CD4-positive, alpha-beta T cell treated with Interleukin-15 for 1 hour (primary cell): ENCODE measurements around the gene TLE4.

Experiments
- DNase-seq: peaks from one replicate; pipeline ENCODE4 v3.0.0-alpha.2; 2020

The TLE4 gene

DNA sequence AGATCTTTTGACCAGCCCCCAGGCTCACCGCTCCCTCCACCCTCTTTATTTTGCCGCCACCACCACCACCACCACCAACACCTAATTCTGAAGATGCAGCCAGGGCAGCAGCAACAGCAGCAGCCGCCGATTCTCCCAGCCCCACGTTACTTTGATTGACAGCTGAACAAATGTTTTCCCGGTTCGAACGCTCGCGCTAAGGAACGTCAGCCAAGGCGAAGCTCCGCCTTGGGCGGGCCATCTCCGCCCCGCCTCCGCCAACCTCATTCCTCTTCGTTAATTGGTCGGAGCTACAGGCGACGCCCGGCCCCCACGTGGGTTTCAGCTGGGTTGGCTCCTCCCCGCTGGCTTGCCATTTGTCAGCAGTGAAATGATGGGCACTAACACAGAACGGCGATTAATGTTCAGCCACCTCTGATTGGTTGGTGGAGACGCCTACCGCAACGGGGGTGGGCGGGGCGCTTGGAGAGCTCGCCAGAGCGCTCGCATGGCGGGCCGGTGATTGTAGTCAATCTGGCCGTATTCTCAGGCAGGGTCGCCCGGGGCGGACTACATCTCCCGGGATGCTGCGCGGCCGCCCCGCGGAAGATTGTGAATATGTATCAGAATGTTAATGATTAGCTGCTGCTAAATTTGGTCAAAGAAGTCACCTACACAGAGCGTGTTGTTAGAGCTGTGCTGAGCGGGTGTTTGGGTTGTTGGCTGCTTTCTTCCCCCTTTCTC lies at the start of gene TLE4:
TSS of gene TLE4 (plus strand) at position 657 of the 723 bp plus-strand sequence. CDS start 826 bp downstream, outside the sequence.
- peak; percentile 100 for DNase-seq

DNA sequence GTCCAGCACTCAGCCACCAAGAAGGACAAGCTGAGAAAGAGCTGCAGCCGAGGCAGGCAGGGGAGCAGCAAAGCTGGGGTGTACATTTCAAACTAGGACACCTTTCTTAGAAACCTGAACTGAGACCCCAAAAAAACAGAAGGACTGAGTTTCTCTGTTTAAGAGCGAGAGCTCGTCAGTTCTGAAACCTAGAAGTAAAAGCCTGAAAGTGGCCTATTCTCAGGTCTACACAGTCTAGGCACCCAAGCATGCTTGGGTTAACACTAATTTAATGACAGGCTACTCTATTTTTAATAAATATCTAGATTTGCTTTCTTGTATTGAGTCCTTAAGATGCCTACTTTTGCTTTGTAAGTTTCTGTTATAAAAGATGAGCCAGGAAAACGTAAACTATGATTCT lies 49.0 kb upstream of the TLE4 start:
- no peak for DNase-seq

- no peak for DNase-seq
Observed at GRCh38 chr9:79524266-79524665, 47.5 kb upstream of the TLE4 start.

- DNase-seq: no peak
Observed at GRCh38 chr9:79526149-79526672, 45.6 kb upstream of the TLE4 start.

- no peak for DNase-seq
Observed at GRCh38 chr9:79535534-79535933, 36.2 kb upstream of the TLE4 start.

- no peak for DNase-seq
Observed at GRCh38 chr9:79537838-79538237, 33.9 kb upstream of the TLE4 start.

DNA sequence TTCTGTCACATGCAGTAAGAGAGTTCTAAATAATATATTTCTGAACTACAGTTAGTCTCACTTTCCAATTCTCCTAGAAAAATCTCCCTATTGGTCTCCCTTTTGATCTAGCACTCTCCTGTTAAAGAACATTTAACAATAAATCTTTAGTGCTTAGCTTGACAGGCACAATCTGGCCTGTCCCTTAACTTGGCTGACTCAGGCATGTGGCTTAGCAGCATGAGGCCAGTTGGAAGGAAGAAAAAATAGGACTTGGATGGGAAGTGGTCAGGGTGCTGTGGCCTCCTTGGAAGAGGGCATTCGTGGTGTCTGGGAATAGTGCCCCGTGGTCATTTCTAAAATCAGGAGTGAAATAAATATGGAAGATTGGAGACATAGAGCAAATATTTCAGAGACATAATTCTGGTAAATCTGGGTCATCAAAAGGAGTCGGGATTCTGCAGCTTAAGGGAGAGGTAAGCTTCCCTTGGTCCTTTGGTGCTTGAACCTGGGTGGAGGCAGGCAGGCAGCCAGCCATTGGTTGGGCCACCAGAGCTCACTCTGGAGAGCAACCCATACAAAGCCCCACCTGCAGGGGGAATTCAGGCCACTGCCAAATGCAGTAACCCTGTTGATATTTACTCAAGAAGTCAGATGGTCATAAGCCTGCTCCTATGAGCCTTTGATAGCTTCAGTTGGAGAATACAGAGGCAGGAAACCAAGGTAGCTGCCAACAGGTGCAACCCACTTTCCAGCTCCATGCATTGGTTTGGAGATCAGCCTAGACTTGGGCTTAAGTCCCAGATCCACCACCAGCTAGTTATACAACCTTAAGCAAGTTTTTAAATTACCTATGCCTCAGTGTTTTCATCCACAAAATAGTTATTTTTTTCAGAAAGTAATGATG lies 28.8 kb upstream of the TLE4 start:
- no peak for DNase-seq

- peak; percentile 16 for DNase-seq
Observed at GRCh38 chr9:79544375-79544774, 27.4 kb upstream of the TLE4 start.

DNA sequence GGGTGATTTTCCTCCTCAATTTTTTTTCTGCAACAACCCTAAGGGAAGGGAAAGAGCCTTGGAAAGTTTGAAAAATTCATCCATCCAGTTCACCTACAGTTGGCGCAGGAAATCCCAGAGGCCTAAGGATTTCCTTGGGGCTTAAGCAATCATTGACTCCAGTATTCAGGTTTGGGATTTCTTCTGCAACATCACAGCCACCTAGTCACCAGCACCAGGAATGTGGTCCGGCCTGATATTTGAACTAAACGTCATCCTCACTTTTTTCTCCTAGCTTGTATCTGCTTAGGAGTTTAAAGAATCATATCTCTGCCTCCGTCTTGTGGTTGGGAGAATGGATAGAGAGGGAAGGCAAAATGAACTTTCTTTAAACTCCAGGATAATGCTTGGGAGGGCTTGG lies 20.2 kb upstream of the TLE4 start:
- no peak for DNase-seq

- no peak for DNase-seq
Observed at GRCh38 chr9:79551994-79552393, 19.8 kb upstream of the TLE4 start.

GRCh38 chr9:79555474-79556089 lies 16.2 kb upstream of the TLE4 start:
- no peak for DNase-seq

DNA sequence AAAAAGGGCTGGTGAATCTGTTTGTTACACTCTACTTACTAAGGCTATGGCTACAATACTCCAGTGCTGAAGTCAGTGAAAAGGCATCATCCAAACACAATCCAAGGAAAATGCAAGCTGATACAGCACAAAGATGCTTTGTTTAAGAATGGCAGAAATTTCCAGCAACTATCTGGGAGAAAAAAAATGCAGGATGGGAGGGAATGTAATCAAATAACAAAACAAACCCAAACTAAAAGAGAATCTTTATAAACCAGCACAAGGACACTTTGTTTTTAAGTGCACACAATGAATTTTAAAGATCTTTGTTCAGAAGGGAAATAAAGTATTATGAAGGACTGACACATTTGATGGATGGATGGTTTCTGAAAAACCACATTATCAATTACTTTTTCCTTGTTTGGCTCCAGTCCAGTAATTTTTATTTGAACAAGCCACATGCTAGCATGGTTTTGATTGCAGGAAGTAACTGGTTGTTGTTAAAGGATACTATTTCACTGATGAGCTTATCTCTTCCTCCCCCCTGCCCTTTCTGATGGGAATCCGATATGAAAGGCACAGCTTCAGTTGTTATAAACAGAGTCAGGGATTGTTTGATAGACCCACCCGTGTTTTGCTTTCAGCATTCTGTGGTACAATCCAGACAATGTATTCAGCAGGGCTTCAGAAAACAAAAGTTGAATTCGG lies 12.1 kb upstream of the TLE4 start:
- no peak for DNase-seq

DNA sequence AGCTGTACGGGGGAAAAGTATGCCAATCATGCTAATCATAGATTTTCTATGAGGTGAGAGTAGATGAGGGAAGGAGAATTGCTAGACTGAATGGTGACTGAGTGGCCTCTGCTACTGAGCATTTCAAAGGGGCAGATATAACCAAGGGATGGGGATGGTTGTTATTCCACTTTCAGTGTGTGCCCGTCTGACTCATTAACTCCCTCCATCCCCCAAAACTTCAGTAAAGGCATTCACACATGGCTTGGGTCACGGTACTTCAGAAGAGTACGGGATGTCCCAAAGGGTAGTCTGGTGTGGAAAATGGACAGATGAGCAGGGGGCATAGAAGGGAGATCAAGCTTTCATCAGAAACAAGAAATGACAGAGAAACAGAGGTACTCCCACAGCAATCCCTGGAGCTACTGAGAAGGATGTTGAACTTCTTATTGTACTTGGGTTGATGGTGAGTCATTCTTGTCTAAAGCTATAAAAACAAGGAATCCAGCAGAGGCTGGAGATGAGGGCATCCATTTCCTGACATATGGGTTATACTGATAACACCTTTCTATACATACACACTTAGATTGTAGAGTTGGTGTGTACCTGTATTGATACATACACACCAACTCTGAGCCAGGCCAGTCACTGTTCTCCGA lies 8.9 kb upstream of the TLE4 start:
- DNase-seq: no peak

GRCh38 chr9:79564105-79564504 lies 7.7 kb upstream of the TLE4 start:
- no peak for DNase-seq

DNA sequence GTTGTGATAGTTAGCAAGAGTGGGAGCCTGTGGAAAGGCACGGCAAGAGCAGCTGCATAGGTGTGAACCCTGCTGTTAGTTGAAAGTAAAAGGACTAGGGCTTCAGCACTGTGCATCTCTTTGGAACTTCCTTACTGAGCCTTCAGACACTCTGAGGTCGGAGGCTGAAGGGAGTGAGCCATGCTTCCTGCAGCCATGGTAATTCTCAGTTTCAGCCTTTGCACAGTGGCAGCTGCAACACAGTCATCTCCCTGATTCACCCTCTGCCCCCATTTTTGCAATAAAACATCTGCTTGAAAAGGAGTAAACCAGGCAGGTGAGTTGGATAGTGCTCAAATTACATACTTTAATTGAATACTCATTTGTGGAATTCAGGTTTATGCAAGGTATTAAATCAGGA lies 6.5 kb upstream of the TLE4 start:
- no peak for DNase-seq

- no peak for DNase-seq
Observed at GRCh38 chr9:79567671-79568098, 4.1 kb upstream of the TLE4 start.

DNA sequence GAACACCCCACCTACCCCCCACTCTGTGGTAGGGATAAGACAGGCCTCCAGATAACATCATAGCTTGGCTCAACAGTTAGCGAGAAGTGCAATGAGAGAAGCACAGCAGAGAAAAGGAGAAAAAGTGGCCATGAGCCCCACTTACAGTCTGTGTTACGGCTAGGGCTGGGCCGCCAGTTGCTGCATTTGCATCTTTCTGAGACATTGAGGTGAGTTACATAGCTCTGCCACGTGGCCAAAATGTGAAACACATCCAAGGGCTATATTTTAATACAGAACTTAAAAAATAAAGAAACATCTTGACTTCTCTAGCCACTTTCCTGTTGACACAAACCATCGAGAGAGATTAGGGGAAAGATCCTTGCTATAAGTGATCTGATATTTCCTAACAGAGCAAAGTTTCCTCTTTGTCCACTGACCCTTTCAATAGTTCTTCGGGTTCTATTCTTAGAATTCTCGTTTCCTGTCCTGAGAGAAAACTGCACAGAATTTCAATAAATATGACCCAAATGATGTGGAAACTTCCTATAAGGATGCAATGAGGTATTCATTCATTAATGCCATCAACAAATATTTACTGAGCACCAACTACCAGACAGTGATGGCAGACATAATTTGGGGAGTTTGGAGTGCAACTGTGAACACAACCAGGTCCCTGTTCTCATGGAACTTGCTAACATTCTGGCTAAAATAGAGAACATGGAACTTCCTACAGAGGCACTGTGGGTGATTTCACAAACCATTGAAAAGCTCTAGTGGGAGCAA lies 3.2 kb upstream of the TLE4 start:
- DNase-seq: no peak

GRCh38 chr9:79569814-79570447 lies 1.8 kb upstream of the TLE4 start:
- no peak for DNase-seq

GRCh38 chr9:79570448-79571308 lies 1.1 kb upstream of the TLE4 start:
- no peak for DNase-seq

DNA sequence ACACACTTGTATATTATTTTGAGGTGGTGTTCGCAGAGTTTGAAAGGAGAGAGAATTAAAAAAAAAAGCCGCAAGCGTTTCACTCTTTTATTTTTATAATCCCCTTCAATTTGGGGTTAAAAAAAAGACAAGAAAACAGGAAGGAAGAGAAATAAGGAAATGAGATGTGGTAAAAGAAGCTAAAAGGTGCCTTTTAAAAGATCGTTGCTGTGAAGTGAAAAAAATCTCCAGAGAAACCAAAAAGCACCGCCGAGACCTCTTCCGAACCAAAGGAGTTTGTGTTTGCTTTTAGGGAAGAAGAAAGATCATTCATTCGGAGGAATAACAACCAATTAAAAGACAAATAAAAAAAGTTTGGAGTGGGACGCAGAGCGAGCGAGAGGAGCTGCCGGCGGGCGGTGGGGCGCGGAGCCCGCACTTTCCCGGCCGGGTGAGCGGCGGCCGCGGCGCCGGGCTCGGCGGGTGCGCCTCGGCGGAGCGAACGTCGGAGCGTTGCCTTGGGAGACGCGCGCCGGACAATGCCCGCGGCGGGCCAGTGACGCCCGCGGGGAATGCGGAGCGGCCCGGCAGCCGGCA lies 355 bp downstream of the TLE4 start:
- no peak for DNase-seq
